Neural progenitor cell (in vitro differentiated cells): ENCODE measurements around the gene THRB.

Experiments
- EZH2 ChIP-seq: fragments of 200-600 bp; sonication (generic); IDR thresholded peaks from 2 replicates; pipeline ENCODE4 v1.6.1; 2017; ENCODE audit warnings: antibody characterized with exemption, mild to moderate bottlenecking, moderate library complexity
- EZH2phosphoT487 ChIP-seq: fragments of 200-600 bp; sonication (generic); IDR thresholded peaks from 2 replicates; pipeline ENCODE4 v1.6.1; 2017; ENCODE audit warnings: antibody characterized with exemption
- TF ChIP-seq, protein P1 (sequence below): fragments of 200-600 bp; sonication (generic); IDR thresholded peaks from 2 replicates; pipeline ENCODE4 v1.5.1; 2017; ENCODE audit warnings: antibody characterized with exemption, mild to moderate bottlenecking

GRCh38 chr3:24323272-24323671 lies 171.4 kb downstream of the THRB start:
- TF ChIP-seq, protein P1, sequence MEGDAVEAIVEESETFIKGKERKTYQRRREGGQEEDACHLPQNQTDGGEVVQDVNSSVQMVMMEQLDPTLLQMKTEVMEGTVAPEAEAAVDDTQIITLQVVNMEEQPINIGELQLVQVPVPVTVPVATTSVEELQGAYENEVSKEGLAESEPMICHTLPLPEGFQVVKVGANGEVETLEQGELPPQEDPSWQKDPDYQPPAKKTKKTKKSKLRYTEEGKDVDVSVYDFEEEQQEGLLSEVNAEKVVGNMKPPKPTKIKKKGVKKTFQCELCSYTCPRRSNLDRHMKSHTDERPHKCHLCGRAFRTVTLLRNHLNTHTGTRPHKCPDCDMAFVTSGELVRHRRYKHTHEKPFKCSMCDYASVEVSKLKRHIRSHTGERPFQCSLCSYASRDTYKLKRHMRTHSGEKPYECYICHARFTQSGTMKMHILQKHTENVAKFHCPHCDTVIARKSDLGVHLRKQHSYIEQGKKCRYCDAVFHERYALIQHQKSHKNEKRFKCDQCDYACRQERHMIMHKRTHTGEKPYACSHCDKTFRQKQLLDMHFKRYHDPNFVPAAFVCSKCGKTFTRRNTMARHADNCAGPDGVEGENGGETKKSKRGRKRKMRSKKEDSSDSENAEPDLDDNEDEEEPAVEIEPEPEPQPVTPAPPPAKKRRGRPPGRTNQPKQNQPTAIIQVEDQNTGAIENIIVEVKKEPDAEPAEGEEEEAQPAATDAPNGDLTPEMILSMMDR = no peak
- no peak for TF ChIP-seq EZH2
- no peak for TF ChIP-seq EZH2phosphoT487
